ENCODE results near the gene MRGPRX2.

Gene MRGPRX2

DNA sequence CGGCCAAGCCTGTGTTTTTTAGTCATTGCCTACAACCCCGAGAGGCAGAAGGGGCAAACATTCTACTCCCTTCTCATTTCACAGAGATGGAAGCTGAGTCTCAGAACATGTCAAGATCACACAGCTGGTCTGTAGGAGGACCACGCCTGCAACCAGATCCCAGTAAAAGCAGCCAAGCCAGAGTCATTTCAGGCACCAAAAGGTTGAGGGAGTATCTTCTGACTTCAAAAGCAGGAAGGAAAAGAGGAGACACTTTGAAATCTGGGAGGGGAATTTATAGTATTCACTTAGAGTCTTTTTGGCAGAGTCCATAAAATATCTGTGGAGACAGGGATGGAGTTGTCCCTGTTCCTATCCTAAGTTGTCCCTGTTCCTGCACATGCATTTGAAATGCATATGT lies 38.6 kb upstream of the MRGPRX2 start:
- TF ChIP-seq, protein P1, sequence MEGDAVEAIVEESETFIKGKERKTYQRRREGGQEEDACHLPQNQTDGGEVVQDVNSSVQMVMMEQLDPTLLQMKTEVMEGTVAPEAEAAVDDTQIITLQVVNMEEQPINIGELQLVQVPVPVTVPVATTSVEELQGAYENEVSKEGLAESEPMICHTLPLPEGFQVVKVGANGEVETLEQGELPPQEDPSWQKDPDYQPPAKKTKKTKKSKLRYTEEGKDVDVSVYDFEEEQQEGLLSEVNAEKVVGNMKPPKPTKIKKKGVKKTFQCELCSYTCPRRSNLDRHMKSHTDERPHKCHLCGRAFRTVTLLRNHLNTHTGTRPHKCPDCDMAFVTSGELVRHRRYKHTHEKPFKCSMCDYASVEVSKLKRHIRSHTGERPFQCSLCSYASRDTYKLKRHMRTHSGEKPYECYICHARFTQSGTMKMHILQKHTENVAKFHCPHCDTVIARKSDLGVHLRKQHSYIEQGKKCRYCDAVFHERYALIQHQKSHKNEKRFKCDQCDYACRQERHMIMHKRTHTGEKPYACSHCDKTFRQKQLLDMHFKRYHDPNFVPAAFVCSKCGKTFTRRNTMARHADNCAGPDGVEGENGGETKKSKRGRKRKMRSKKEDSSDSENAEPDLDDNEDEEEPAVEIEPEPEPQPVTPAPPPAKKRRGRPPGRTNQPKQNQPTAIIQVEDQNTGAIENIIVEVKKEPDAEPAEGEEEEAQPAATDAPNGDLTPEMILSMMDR (IDR thresholded peaks at IDR 0.05; ENCODE audit: insufficient read depth, low read depth, low read length, missing control alignments), result no peak
- H3K4me3 ChIP-seq (ENCODE audit: low read depth, low read length), result no peak overlapping the region
- DNase-seq (ENCODE audit: low read depth), result no peak

DNA sequence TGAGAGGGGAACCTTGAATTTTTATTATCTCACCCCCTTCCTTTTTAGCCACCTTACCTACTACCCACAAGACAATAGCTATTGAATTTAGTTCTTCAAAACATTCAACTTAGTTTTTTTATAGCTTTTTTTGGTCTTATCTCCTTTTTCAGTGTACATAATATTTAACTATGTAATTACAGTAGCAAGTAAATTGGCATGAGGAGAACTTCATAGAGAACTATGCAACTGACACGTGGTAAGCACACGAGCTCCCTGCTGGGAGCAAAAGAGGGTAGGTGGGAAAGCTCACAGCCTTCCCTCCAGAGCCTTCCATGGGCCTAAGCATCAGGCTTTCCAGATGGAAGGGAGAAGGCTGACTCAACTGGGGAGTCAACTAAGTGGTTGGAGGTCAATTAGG lies 34.3 kb upstream of the MRGPRX2 start:
- TF ChIP-seq, protein P1 (IDR thresholded peaks at IDR 0.05; ENCODE audit: insufficient read depth, low read depth, low read length, missing control alignments), result no peak
- no peak for DNase-seq (ENCODE audit: low read depth)
- H3K4me3 ChIP-seq (ENCODE audit: low read depth, low read length), result no peak overlapping the region

DNA sequence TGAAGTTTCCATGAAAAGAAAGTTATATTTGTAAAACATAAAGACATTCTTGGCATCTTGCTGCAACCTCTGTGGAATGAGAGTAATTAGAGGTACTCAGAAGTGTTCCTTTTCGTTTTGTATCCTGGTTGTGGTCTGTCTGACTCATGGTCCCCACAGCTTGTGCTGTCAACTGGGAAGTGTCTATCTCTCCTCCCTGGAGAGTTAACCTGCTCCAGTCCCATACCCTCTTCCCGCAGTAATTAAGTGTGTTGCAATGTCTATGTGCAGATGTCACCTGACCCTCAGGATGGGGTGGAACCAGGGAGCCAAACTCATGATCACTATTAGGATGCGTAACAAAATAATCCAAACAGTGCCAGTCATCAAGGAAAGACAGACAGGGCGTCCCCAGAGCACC lies 33.5 kb upstream of the MRGPRX2 start:
- TF ChIP-seq, protein P1 (IDR thresholded peaks at IDR 0.05; ENCODE audit: insufficient read depth, low read depth, low read length, missing control alignments), result no peak
- H3K4me3 ChIP-seq (ENCODE audit: low read depth, low read length), result no peak overlapping the region
- DNase-seq (ENCODE audit: low read depth), result no peak

DNA sequence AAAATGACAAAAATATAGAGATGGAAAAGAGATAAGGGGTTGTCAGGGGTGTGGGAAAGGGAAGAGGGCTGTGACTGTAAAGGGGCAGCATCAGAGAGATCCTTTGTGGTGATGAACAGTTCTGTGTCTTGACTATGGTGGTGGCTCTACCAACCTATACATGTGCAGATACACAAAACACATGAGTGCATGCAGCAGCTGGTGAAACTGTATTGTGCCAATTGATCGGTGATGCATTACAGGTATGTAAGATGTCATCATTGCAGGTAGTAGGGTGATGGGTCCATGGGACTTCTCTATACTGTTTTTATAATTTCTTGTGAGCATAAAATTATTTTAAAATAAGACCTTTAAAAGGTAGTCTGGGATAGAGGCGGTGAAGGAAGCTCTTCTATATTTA lies 32.3 kb upstream of the MRGPRX2 start:
- TF ChIP-seq, protein P1 (IDR thresholded peaks at IDR 0.05; ENCODE audit: insufficient read depth, low read depth, low read length, missing control alignments), result no peak
- no peak overlapping the region for H3K4me3 ChIP-seq (ENCODE audit: low read depth, low read length)
- DNase-seq (ENCODE audit: low read depth), result no peak

DNA sequence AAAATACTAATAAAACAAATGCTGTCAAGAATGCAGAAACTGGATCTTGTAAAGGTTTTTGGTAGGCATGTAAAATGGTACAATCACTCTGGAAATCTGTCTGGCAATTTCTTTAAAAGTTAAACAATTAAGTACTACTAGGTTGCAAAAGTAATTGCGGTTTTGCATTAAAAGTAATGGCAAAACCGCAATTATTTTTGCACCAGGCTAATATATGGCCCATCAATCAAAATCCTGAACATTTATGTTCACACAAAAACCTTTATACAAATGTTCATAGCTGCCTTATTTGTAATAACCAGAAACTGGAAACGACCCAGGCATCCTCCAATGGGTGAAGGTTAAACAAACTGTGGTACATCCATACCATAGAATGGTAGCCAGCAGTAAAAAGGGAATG lies 31.8 kb upstream of the MRGPRX2 start:
- H3K4me3 ChIP-seq (ENCODE audit: low read depth, low read length), result no peak overlapping the region
- TF ChIP-seq, protein P1 (IDR thresholded peaks at IDR 0.05; ENCODE audit: insufficient read depth, low read depth, low read length, missing control alignments), result no peak
- no peak for DNase-seq (ENCODE audit: low read depth)

DNA sequence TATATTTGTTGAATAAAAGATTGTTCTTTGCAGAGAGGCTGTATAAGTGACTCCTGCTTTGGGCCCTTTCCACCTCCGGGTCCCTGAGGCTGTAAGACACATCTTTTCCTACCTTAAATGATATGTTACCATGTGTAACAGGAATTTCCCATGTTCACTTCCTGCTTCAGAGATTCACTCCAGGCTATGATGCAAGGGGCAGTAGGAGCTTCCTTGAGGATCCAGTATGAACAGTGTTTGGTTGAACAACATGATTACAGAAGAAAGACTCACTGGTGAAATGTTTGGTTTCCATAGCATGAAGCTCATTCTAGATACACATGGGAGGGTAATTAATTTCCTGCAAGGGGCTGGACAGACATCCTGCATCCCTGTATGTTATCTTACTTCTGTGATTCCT lies 30.8 kb upstream of the MRGPRX2 start:
- TF ChIP-seq, protein P1 (IDR thresholded peaks at IDR 0.05; ENCODE audit: insufficient read depth, low read depth, low read length, missing control alignments), result no peak
- no peak overlapping the region for H3K4me3 ChIP-seq (ENCODE audit: low read depth, low read length)
- DNase-seq (ENCODE audit: low read depth), result no peak

DNA sequence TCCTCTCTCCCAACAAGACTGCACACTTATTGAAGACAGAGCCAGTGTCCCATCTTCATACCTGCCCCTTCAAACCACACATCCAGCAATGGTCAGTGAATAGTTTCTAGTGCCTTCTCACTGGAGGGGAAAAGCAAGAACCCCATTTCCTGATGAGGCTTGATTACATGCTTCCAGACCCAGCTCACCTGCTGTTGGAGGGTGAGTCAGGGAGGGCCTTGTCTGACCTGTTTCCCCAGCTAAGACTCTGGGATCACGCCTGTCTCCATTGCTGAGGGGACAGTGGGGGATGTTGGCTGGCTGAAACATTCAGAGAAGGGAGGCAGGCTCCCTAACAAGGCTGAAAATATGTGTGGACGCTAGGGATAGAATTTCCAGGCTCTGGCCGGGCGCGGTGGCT lies 28.9 kb upstream of the MRGPRX2 start:
- TF ChIP-seq, protein P1 (IDR thresholded peaks at IDR 0.05; ENCODE audit: insufficient read depth, low read depth, low read length, missing control alignments), result no peak
- no peak for DNase-seq (ENCODE audit: low read depth)
- H3K4me3 ChIP-seq (ENCODE audit: low read depth, low read length), result no peak overlapping the region
